Glutamatergic neuron (in vitro differentiated cells): Measurements from ENCODE around the gene ADAMTS1. TPM values are rescaled to one million over a fixed set of nuclear protein-coding genes. Genes with fewer than 3 reads are reported as not detected.

ENCODE experiments used
- DNase-seq: peaks from one replicate; pipeline ENCODE4 v3.0.0; 2022
- H3K27ac Mint-ChIP-seq: one replicate; pipeline ENCODE4 v1.8.0; 2020; ENCODE audit warnings: mild to moderate bottlenecking, mixed read lengths, inconsistent platforms; ENCODE audit not compliant: unreplicated experiment
- H3K27me3 Mint-ChIP-seq: one replicate; pipeline ENCODE4 v1.8.0; 2020; ENCODE audit warnings: mild to moderate bottlenecking, moderate library complexity, mixed read lengths, inconsistent platforms; ENCODE audit not compliant: unreplicated experiment
- H3K36me3 Mint-ChIP-seq: one replicate; pipeline ENCODE4 v1.8.0; 2020; ENCODE audit warnings: mild to moderate bottlenecking, mixed read lengths, inconsistent platforms; ENCODE audit not compliant: unreplicated experiment
- H3K4me1 Mint-ChIP-seq: one replicate; pipeline ENCODE4 v1.8.0; 2020; ENCODE audit warnings: mild to moderate bottlenecking, low read depth, mixed read lengths, inconsistent platforms; ENCODE audit not compliant: unreplicated experiment
- H3K4me3 Mint-ChIP-seq: one replicate; pipeline ENCODE4 v1.8.0; 2020; ENCODE audit warnings: mild to moderate bottlenecking, mixed read lengths, inconsistent platforms; ENCODE audit not compliant: unreplicated experiment
- H3K9me3 Mint-ChIP-seq: one replicate; pipeline ENCODE4 v1.8.0; 2020; ENCODE audit warnings: mild to moderate bottlenecking, moderate library complexity, mixed read lengths, inconsistent platforms; ENCODE audit not compliant: unreplicated experiment
- total RNA-seq: library from RNA; stranded (reverse); fragmentation: NEBNext Ultra II Directional; extraction: Animal tissue kit (Norgen Biotek cat#: 25700); gene quantifications from one replicate; pipeline ENCODE4 v1.2.1, GENCODE V29; 2021; ENCODE audit not compliant: unreplicated experiment
- TF ChIP-seq, protein P1 (sequence below): fragments of 200-600 bp; sonication (generic); IDR thresholded peaks from one replicate; pipeline ENCODE4 v1.5.0; 2021; ENCODE audit not compliant: partially characterized antibody, unreplicated experiment

ADAMTS1 gene
- total RNA-seq, 1 donor from 2014 or later = 1.1 TPM

DNA sequence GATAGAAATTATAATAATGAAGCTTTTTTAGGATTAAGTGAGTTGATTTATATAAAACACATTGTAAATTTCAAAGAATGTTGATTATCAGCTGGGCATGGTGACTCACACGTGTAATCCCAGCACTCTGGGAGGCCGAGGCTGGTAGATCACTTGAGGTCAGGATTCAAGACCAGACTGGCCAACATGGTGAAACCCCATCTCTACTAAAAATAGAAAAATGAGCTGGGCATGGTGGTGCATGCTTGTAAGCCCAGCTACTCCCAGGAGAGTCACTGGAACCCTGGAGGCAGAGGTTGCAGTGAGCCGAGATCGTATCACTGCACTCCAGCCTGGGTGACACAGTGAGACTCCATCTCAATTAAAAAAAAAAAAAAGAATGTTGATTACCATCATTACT, 18.4 kb downstream of the ADAMTS1 start:
- no peaks in the 10 kb centered on the region for H3K4me1 Mint-ChIP-seq

DNA sequence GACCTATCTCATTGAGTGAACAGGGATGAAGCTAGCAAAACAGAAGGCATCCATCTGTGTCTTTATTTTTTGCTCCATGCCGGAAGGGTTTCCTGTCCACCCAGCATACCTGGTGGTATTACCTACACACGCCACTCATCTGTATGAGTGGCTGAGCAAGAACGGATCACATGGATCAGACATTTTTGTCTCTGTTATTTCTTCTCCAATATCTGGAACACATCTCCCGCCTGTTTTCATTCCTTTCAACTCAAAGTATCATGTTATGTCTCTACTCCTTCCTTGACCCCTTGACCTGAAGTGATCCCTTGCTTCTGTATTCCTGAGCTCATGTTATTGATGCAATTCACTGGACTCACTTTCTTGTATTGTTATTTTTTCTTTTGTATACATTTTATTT, 24.7 kb downstream of the ADAMTS1 start:
- no peak overlapping the region for H3K4me3 Mint-ChIP-seq
- TF ChIP-seq, protein P1, sequence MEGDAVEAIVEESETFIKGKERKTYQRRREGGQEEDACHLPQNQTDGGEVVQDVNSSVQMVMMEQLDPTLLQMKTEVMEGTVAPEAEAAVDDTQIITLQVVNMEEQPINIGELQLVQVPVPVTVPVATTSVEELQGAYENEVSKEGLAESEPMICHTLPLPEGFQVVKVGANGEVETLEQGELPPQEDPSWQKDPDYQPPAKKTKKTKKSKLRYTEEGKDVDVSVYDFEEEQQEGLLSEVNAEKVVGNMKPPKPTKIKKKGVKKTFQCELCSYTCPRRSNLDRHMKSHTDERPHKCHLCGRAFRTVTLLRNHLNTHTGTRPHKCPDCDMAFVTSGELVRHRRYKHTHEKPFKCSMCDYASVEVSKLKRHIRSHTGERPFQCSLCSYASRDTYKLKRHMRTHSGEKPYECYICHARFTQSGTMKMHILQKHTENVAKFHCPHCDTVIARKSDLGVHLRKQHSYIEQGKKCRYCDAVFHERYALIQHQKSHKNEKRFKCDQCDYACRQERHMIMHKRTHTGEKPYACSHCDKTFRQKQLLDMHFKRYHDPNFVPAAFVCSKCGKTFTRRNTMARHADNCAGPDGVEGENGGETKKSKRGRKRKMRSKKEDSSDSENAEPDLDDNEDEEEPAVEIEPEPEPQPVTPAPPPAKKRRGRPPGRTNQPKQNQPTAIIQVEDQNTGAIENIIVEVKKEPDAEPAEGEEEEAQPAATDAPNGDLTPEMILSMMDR = no peak
- no peaks in the 10 kb centered on the region for H3K9me3 Mint-ChIP-seq
- H3K27me3 Mint-ChIP-seq = peaks cover 1% of the 10 kb centered on the region
- DNase-seq = no peak
- no peak overlapping the region for H3K27ac Mint-ChIP-seq
- H3K36me3 Mint-ChIP-seq = no peaks in the 10 kb centered on the region
- H3K4me1 Mint-ChIP-seq = no peaks in the 10 kb centered on the region

More for the DNA sequence above, 18.4 kb downstream of the ADAMTS1 start:
- H3K36me3 Mint-ChIP-seq = no peaks in the 10 kb centered on the region
- DNase-seq = no peak
- H3K27me3 Mint-ChIP-seq = peaks cover 1% of the 10 kb centered on the region
- TF ChIP-seq, protein P1 = no peak
- H3K27ac Mint-ChIP-seq = no peak overlapping the region
- H3K9me3 Mint-ChIP-seq = no peaks in the 10 kb centered on the region
- no peak overlapping the region for H3K4me3 Mint-ChIP-seq

DNA sequence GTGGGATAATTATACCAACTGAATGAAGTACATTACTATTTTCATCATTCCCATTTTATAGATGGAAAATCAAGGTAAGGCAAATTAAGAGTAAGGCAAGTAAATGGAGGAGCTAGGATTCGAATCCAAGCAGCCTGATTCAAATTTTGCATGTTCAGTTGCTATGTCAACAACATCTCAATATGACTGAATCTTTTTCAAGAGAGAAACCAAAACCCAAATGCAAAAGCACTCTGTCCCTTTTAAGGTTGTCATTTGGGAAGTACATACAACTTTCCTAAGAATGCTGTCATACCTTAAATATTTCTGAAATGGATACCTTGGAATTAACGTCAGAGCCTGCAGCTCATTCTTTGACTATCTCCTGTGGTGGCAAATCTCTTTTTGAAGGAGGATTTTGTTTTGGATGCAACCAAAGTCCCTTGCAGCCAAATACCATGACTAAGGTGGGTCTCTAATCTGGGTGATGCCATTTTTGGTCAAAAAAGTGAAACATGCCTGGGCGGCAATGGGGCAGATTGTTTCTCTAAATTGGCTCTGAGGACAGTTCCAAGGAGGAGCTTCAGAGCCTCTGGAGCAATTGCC, 25.4 kb downstream of the ADAMTS1 start:
- Mint-ChIP-seq H3K4me3 (no peak overlapping the region), H3K27me3 (peaks cover 1% of the 10 kb centered on the region), H3K9me3 (no peaks in the 10 kb centered on the region), H3K36me3 (no peaks in the 10 kb centered on the region), H3K27ac (no peak overlapping the region), H3K4me1 (no peaks in the 10 kb centered on the region)
- TF ChIP-seq, protein P1 = no peak
- DNase-seq = no peak

DNA sequence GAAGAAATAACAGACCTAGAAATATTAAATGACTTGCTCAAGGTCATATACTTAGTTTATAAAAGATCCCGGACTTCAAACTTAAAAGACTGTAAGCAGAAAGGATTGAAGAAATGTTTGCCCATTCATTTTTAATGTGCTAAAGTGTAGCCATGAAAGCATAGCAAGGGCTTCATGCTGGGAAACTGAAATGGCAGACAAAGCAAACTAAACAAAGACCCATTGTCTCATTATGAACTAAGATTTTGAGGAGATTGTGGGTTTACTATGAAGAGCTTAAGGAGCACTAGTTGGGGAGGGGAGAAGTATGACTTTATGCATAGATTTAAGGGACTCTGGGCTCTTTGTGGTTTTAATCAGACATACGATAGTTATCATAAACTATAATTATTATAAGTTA, 26.3 kb downstream of the ADAMTS1 start:
- H3K9me3 Mint-ChIP-seq = no peaks in the 10 kb centered on the region

DNA sequence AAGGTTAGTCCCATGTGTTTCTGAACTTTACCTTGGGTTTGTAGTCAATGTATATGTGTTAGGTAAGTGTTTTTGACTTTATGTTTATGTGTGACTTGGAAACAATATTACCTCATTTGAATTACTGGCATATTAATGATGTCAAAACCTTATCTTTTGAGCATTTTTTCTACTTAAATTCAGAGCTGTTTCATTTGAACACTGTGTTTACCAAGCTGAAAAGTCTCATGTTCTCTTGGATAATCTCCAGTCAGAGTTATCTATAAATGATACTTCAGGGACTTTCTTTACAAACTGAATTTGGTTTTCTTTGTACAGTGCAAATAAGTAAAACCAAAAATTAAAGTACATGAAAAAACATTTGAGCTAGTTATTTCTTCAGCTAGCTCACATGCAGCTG, 30.0 kb downstream of the ADAMTS1 start:
- Mint-ChIP-seq H3K36me3 (no peaks in the 10 kb centered on the region), H3K27me3 (peaks cover 2% of the 10 kb centered on the region), H3K4me3 (no peak overlapping the region), H3K4me1 (no peaks in the 10 kb centered on the region), H3K9me3 (peaks cover 2% of the 10 kb centered on the region), H3K27ac (no peak overlapping the region)
- TF ChIP-seq, protein P1 = no peak
- DNase-seq = no peak

More for the DNA sequence above, 26.3 kb downstream of the ADAMTS1 start:
- Mint-ChIP-seq H3K36me3 (no peaks in the 10 kb centered on the region), H3K27ac (no peak overlapping the region), H3K4me1 (no peaks in the 10 kb centered on the region), H3K4me3 (no peak overlapping the region), H3K27me3 (peaks cover 2% of the 10 kb centered on the region)
- TF ChIP-seq, protein P1 = no peak
- DNase-seq = no peak
